Right lung (tissue), 5 donors: Measurements from ENCODE around the gene INSYN1. TPM values are rescaled to one million over a fixed set of nuclear protein-coding genes. Genes with fewer than 3 reads are reported as not detected.

Experiments
- DNase-seq, 2 donors: peaks; one replicate each; pipeline ENCODE4 v3.0.0-alpha.2; 2013
- polyA plus RNA-seq, 5 donors: library from polyadenylated mRNA; unstranded; fragments of 120-200 nt; gene quantifications; one replicate each; pipeline versions ENCODE4 v1.2.1 to v1.2.3, GENCODE V29; 2013; ENCODE audit warnings: inconsistent platforms in 1 of 5, low replicate concordance in 1 of 5; ENCODE audit not compliant: insufficient read length in 5 of 5, insufficient read depth in 1 of 5

INSYN1 gene
- polyA plus RNA-seq, 5 donors: 15.8 to 54.9 (median 22.5) TPM

GRCh38 chr15:73691396-73691795 lies 61.8 kb downstream of the INSYN1 start:
- DNase-seq: peak in 1 of 2 donors; percentile 27

- DNase-seq: no peak
Observed at GRCh38 chr15:73688455-73688854, 64.7 kb downstream of the INSYN1 start.

GRCh38 chr15:73687351-73687750 lies 65.8 kb downstream of the INSYN1 start:
- no peak for DNase-seq

GRCh38 chr15:73686781-73687256 lies 66.3 kb downstream of the INSYN1 start:
- no peak for DNase-seq

GRCh38 chr15:73685981-73686380 lies 67.2 kb downstream of the INSYN1 start:
- DNase-seq: no peak

Other genes starting within 250 kb of the INSYN1 start
- gene NPTN, start 120.0 kb downstream of the INSYN1 start, polyA plus RNA-seq: 100 to 1,000 TPM; 110 to 143 (median 126) TPM
- gene CD276, start 69.0 kb downstream of the INSYN1 start, polyA plus RNA-seq: 100 to 1,000 TPM; 138 to 179 (median 150) TPM
- gene TBC1D21, start 120.2 kb upstream of the INSYN1 start, polyA plus RNA-seq: not detected
- 100 to 1,000 TPM; 123 to 201 (median 139) TPM for gene LOXL1, start 173.1 kb upstream of the INSYN1 start, polyA plus RNA-seq
- gene STOML1, start 238.9 kb upstream of the INSYN1 start, polyA plus RNA-seq: 10 to 100 TPM in 4 of 5 donors, 1 to 10 TPM in 1; 9.4 to 17.8 (median 12.5) TPM
- 10 to 100 TPM; 30.7 to 54.1 (median 43.0) TPM for gene PML, start 241.4 kb upstream of the INSYN1 start, polyA plus RNA-seq